SW 1271 (cell line): ENCODE data around the gene PRPF6.
"Not testable (repeated sequence)": the region's sequence is repeated elsewhere in the genome, so short reads cannot be mapped to it uniquely, and the experiment has no call there.

Experiments used
- DNase-seq, 2 experiments: peaks; one replicate each; lab custom pipeline; 2025; lab: John Stamatoyannopoulos, UW

Gene PRPF6

DNA sequence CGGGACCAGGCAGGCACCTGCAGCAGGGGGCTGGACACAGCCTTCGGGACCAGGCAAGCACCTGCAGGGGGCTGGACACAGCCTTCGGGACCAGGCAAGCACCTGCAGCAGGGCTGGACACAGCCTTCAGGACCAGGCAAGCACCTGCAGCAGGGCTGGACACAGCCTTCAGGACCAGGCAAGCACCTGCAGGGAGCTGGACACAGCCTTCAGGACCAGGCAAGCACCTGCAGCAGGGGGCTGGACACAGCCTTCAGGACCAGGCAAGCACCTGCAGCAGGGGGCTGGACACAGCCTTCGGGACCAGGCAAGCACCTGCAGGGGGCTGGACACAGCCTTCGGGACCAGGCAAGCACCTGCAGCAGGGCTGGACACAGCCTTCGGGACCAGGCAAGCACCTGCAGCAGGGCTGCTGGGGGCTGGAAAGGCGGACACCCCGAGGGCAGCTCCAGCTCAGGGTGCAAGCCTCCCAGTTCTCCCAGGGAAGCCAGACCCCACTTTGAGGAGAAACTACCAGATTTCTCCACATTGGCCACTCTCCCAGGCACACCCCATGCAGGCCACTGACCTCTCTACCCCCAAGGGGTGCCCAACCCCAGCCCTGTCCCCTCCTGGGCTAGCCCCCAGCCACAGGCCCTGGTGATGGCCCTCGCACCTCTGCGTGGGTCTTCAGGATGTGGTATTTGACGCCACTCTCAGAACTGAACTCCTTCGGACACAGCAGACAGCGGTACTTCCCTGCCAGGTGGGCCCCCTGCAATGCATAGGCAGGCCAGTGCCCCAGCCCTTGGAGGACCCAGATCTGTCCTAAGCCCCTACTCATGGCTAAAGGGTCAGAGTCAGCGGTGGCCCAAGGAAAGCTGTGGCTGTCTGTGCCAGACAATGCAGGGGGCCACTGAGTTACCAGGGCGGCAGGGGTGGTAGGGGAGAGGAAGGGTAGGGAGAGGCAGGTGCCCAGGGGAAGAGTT is 20.0 kb upstream of the PRPF6 start:
- DNase-seq = not testable (repeated sequence)

DNA sequence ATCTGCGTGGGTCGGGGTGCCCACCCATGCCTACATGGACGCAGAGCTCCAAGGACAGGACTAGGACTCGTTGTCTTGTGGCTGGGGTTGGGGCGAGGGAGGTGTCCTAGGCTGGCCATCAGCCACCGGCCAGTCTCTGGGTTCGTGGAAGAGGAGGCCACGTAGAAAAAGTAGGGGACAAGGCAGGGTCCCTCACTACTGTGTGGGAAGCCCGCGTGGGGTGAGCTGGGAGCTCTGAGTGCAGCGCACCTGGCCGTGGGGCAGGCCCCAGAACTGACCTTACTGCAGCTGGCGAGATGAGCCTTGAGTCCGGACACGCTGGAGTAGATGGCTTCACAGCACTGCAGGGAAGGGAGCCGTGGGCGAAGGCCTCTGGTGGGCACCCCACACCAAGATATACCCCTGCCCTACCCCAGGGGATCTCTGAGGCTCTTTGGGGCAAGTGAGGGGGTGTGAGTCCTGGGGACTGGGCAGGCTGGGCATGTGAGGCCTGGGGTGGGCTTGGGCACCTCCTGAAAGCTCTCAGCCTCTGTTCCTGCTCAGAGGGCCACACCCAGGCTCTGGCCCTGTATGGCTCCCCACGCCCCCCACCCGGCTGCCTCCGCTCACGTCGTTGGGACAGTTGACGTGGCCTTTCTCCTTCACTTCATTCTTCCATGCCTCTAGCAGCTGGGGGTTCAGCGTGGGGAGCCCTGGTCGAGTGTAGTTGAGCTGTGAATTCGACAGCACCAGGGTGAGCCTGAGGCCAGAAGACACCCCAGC is 19.1 kb upstream of the PRPF6 start:
- DNase-seq = no peak

DNA sequence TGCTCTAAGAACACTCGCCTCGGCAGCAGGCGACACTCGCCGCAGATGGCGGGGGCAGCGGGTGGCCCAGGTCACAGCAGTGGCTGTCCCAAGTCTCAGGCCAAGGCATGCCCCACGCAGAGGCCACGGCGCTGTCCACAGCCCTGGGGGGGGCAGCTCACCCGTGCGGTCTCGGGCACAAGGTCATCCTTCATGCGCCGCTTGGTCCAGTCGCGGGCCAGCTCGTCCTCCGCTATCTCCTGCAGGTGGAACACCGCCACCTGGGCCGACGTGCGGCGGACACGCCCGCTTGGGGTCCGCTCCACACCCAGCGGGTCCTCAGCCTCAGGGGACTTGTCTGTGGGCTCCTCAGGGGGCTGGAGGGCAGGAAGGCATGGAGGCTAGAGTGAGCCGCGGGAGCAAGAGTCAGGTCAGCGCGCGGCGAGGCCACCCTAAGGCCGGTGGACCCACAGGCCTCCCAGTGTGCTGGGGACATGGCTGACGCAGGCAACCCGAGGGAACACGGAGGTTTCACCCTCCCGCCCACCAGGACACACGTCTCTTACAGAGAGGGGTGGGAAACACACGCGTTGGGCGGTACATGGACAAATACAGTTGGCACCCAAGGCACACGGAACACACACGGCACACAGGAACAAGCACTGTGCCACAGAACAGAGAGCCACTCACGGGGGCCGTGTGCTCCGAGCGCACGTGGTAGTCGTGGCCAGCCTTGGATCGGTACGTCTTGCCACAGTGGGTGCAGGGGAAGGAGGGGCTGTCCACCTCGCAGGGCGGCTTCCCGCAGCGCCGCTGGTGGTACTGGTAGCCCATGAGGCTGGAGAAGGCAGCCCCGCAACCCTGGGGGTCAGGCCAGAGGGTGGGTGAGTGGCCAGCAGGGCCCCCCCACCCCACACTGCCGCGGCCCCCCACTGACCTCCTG is 18.2 kb upstream of the PRPF6 start:
- no peak for DNase-seq

DNA sequence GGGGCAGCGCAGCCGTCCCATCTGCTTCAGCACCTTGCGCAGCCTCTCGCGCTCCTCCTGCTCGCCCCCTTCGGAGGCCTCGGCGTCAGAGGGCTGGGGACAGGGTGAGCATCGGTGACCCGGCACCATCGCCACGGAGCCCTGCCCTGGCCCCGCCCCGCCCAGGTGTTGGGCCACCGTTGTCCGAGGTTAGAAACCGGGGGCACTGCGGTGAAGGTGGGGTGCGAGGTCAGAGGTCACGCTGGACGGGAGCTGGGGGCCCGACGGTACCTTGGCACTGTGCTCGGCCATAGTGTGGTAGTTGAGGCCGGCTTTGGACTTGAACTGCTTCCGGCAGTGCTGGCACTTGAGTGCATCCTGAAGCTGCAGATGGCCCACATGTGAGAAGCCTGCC is 17.6 kb upstream of the PRPF6 start:
- DNase-seq = no peak

DNA sequence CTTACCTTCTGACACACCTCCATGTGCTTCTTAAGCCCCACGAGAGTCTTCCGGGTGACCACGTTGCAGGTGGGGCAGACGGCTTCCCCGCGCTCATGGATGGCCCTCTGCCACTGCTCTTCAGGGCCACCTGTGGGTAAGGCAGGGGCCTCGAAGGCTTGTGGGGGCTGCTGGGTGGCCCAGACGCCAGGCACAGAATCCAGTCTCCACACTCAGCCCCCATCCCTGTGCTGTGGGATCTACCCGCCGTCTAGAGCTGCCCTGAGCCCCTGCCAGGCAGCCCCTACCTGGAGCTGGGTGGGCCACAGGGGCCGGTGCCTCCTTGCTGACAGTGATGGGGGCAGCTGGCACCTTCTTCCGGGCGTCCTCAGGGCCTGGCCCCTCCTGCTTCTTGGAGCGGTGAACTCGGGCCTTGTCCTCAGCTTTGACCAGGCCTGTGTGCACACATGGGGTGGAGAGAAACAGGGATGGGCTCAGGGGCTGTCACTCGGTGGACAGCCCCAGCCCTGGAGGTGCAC is 17.1 kb upstream of the PRPF6 start:
- DNase-seq = no peak

DNA sequence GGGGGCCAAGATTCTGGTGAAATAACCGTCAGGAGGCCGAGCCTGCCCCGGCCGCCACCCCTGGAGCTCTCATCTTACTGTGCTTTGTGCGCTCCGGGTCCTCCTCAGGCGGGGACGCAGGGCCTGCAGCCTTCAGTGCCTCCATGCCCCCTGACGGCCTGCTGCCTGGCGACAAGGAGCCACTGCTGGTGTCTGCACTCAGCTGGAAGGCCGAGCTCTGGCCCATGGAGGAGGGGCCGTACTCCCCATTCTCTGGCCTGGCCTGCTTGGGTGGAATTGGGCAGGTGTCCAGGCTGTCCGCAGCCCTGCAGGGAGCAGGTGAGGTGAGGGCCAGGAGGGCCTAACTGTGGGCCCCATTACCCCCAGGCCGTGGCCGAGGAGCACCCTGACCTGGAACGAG is 16.5 kb upstream of the PRPF6 start:
- no peak for DNase-seq

DNA sequence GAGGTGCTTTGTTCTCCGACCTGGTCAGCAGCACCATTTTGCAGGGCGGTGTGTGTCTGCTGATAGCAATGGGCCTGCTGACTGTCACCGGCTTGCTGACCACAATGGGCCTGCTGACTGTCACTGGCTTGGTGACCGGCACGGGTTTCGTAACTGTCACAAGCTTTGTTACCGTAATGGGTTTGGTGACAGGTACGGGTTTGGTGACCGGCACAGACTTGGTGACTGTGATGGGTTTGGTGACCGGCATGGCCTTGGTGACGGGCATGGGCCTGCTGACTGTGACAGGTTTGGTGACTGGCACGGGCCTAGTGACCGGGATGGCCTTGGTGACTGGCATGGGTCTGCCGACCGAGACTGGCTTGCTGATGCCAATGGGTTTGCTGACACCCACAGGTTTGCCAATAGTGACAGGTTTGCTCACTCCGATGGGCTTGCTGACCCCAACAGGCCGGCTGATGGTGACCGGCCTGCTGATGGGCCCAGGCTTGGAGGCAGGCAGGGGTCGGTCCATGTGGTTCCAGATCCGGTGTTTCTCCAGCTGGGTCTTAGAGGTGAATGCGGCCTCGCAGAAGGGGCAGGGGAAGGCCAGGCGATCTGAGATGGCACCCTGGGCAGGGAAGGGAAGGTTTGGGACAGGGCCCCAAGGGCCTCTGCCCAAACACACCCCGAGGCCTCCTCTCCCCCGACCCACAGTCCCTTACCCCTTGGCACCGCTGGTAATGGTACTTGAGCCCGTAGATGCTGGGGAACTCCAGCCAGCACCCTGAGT is 14.6 kb upstream of the PRPF6 start:
- no peak for DNase-seq

DNA sequence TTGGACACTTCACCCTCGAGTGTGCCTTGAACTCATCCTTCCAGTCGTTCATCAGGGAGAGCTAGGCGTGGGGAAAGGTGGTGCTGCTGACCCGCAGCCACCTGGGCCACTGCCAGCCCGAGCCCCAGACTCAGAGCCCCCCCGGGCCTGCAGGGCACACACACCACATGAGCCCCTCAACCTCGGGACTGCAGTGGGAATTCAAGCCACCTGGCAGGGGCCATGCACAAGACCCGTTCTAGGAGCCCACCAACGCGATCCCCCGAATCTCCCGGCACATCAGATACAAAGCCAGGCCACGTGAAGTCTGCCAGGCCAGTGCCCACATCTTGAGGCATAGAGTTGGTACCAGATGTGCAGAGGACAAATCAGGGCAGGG is 14.0 kb upstream of the PRPF6 start:
- no peak for DNase-seq

DNA sequence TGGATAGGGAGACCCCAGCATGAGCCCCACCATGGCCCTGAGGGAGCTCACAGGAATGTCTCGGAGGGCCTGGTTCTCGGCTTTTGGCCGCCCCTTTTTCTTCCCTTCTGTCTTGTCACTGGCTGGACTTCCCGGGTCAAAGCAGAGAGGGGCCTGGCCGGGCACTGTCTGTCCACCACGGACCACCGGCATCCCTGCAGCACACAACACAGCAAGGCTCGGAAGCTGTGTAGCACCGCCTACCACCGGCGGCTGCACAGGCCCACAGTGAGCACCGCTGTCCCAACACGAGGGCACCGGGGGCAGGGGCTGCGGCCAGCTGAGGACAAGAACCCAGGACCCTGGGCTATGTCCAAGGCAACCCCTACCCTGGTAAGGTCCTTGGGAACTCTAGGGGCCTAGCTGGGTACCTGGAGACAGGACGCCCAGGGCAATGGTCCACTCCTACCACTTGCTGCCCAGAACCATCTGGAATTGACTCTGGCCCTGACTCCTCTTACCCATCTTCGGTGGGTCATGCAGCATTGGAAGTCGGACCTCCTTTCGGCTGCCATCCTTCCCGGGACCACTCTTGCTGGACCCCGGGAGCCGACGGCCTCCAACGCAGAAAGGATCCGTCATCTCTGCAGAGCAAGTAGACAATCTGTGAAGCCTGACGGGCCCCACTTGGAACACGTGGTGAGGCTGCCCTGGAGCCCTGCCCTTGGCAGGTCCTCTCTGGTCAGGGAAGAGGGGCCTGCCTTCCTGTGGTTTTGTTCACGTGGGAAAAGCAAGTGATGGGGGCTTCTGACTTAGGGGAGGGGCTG is 13.4 kb upstream of the PRPF6 start:
- no peak for DNase-seq

DNA sequence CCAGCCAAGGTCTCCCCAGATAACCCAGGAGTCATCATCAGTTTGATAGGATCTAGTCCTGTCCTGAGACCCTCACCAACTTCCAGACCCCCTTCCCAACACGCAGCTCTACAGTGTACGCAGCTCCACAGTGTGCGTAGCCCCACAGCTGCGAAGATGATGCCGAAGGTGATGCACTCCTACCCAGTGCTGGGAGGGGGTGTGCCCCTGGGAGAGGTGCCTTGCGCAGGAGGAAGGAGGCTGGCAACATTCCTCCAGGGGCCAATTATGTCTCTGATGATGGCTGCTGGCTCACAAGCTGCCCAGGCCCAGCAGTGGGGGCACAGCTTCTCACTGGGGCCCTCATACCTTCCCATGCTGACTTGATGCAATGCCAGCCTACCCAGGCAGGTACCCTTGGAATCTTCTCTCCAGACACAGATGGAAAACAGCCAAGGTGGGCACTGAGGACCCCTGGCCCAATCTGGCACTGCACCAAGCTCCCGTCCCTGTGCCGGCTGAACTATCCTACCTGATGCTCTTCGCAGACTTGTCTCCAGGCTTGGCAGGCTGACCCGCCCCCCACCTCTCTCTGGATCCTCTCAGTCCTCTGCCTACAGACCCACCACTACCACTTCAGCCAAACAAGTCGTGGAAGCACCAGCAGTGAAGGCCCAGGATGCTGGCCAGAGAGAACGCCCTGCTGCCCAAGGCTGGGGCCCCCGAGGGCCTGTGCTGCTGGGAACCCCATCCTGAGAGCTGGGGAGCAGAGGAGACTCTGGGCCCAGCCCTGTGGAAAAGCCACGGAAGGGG is 12.6 kb upstream of the PRPF6 start:
- no peak for DNase-seq

DNA sequence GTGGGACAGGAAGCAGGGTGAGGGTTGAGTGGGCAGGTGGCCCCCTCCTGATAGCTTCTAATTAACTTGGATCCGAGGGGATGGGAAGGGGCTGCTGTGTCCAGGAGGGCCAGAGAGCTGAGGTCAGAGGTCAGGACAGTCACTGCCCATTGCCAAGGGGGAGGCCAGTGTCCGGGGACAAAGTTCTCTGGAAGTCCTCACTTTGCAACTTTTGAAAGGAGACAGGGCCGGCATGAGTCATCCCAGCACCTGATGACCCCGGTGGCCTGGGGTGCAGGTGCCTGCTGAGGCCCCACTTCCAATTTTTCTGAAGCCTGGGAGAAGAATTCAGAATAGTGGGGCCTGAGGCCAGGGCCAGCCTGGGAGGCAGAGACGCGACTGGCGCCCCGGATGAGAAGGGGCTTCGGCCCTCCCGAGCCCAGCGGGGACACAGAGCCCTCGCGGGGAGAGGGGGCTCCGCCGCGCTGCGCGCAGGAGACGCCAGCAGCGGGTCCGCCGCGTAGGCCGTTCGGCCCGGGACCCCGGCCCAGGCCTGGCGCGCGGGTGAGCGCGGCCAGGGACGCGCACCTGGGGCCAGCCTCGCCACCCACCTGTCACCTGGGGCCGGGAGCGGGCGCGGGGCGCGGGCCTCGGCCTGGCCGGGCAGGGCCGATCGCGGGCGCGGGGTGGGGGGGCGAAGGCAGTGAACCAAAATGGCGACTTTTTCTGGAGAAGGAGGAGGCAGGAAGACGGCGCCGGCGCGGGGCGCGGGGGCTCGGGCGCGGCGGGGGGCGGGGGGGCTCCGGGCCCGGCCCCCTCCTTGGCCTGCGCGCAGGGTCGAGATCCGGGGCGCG is 11.8 kb upstream of the PRPF6 start:
- no peak for DNase-seq

DNA sequence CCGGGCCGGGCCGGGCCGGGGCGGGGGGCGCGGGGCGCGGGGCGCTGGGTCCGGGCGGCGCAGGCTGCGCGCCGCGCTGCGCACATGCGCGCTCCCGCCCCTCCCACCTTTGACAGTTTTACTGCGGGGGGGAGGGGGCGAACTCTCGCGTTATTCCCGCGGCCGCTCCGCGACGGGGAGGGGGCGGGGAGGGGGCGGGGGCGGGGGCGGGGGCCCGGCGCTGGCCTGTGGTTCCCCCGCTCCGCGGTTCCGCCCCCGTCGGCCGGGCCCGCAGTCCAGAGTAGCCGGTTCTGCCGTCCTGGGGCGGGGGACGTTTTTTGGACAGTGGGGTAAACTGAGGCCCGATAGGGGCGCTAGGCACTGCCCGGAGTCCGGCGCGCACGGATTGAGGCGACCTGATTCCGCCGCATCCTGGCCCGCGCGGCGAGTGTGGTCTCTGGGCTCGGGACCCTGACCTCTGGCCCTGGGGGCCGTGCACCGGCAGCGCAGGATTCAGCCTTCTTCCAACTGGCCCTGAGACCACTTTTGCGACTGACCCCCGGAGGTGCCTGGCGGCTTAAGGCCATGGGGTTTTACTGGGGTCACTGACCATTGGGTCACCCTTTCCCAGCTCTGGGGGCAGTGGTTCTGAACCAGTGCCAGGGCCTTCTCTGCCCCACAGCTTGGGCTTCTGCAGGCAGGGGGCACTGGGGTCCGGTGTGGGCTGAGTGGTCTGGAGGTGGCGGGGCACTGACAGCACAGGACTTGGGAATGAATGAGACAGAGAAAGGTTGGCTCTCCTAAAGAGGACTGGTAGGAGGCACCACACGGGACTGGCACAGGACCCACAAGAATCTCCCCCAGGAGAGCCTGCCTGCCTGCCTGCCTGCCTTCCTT is 10.9 kb upstream of the PRPF6 start, which contains the start of gene ZNF512B:
TSS of gene ZNF512B (minus strand) at position 93 of the 876 bp plus-strand sequence. CDS start 1,980 bp downstream, outside the sequence.
- peak in 1 of 2 experiments; percentile 51 for DNase-seq

DNA sequence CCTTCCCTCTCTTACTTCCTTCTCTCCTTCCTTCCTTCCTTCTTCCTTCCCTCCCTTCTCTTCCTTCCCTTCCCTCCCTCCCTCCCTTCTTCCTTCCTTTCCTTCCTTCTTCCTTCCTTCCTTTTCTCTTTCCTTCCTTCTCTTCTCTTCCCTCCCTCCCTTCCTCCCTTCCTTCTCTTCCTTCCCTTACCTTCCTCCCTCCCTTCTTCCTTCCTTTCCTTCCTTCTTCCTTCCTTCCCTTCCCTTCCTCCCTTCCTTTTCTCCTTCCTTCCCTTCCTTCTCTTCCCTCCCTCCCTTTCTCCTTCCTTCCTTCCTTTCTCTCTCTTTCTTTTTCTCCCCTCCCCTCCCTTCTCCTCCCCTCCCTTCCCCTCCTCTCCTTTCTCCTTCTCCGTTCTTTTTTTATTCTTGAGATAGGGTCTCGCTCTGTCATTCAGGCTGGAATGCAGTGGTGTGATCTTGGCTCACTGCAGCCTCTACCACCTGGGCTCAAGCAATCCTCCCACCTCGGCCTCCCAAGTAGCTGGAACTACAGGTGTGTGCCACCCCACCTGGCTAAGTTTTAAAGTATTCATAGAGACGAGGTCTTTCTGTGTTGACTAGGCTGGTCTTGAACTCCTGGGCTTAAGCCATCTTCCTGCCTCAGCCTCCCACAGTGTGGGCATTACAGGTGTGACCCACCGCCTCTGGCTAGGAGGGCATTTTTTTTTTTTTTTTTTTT is 10.1 kb upstream of the PRPF6 start:
- DNase-seq = no peak

DNA sequence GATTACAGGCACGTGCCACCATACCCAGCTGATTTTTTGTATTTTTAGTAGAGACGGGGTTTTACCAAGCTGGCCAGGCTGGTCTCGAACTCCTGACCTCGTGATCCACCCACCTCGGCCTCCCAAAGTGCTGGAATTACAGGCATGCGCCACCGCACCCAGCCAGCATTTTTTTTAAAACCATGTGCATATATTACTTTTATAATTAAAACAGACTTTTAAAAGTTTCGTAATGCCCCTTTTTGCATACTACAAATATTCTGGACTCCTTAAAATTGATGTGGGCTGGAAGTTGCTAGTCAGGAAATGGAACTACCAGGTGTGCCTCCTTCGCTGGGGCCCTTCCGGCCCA is 9.0 kb upstream of the PRPF6 start:
- DNase-seq = not testable (repeated sequence)

DNA sequence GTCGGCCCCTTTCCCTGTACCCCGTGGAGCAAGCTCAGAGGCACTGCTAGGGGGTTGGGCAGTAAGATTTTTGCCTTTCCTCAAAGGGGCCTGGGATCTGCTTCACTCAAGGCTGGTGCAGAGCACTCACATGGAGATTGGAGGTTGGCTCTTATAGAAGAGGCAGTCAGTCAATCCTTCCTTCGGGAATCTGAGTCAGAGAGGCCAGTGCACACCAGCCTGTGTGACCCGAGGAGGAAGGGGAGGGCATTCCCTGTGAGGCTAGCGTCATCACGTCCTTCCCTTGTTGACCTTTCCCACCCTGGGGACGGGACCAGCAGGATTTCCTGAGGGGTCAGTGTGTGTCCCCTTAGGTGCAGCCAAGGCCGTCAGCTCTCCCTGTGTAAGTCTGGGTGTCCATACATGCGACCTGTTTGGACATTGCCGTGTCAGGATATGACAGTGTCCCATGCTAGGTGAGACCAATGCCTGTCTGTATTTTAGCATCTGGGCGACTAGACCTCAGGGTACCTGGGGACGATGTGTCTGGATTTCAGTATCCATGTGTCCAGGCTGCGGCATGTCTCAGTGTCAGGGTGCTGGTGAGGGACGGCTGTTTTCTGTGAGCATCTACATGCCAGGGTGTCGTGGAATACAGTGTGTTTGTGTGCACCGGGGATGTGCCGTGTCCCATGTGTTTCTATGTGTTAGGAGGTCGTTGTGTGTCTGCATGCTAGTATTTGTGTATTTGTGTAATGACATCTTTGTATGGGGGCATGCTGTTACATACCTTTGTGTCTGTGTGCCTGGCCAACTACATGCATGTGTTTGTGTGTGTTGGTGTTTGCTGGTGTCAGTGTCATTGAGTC is 8.4 kb upstream of the PRPF6 start:
- no peak for DNase-seq

DNA sequence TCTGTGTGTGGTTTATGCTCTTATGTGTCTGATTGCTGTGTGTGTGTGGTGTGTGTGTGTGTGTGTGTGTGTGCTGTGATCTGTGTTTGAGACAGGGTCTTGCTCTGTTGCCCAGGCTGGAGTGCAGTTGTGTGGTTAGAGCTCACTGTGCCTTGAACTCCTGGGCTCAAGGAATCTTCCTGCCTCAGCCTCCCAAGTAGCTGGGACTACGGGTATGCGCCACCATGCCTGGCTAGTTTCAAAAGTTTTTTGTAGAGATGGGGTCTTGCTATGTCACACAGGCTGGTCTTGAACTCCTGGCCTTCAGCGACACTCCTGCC is 7.8 kb upstream of the PRPF6 start:
- no peak for DNase-seq
